CD4-positive, alpha-beta T cell treated with Interleukin-15 for 4 hours (primary cell): ENCODE results near the gene DENND2D.

ENCODE experiments used
- DNase-seq: peaks from one replicate; pipeline ENCODE4 v3.0.0-alpha.2; 2020; ENCODE audit warnings: low spot score

DENND2D gene

DNA sequence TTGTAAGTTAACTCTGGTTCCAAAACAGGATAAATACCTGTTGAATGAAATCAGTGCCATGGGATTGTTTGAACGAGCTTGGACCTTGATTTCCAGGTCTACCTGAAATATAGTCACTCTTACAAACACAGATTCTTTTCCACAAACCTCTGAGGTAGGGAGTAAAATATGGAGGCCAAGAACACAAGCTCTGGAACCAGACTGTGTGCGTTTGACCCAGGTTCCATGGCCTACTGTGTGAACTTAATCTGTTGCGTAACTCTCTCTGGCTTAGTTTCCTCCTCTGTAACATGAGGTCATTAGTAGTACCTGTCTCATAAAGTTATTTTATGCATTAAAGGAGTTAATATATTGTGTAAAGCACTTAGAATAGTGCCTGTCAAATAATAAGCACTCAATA is 25.1 kb downstream of the DENND2D start:
- DNase-seq = no peak

DNA sequence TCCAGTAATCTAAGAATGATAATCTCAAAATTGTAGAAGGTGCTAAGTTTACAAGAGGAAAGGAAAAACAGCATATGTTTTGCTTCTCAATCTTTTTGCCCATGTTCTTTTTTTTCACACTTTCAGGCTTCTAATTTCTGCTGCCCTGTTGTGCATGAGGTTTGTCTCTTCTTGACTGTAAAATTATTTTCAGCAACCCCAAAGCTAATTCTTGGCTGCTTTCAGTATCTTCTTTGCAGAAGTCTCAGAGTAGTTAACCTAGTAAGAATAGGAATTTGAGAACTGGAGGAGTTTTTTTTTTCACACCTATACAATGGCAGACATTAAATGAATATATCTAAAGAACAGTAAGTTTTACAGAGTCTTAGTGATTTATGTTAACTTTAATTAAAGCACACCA is 26.4 kb downstream of the DENND2D start:
- no peak for DNase-seq

DNA sequence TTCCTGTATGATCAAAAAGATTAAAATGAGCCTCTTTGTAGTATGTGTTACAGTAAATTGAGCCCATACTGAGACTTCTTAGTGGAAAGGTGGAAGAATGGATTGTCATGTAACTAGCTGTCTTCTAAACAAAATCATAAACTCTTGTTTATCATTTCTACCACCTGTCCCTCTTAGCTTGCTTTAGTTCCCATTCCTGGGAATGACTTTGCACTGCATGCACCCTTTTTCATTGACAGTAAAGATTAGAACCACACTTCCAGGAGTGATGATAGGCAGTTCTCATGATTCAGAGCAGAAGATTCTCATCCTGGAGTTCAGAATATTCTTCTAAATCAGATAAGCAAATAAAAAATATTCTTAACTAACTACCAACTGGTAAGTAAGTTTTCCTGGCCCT is 28.0 kb downstream of the DENND2D start:
- no peak for DNase-seq

DNA sequence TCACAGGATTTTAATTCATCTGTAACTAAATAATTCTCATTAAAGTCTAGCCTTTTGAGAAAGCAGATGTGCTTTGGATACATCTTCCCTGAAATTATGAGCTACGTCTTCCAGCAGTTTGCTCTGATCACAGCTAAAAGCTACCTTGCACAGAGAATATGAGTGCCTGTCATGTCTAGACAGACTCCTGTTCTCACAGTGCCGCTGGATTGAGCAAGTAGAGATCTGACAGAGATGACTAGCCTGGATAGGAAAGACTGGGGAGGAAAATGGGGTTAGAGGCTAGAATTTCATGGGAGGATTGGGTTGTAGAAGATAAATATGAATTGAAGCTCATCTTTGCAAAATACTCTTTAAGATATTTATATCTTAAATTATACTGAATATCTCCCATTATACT is 36.3 kb downstream of the DENND2D start:
- DNase-seq = no peak

DNA sequence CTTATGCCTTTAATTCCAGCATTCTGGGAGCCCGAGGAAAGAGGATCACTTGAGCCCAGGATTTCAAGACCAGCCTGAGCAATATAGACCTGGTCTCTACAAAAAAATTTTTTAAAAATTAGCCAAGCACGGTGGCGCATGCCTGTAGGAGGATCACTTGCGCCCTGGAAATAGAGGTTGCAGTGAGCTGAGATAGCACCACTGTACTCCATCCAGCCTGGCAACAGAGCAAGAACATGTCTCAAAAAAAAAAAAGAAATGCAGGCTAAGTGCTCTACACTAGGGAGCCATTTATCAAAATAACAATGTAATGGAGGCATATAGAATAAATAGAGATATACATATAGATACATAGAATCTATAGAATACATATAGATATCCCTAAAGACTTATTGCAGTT is 37.1 kb downstream of the DENND2D start:
- DNase-seq = no peak

DNA sequence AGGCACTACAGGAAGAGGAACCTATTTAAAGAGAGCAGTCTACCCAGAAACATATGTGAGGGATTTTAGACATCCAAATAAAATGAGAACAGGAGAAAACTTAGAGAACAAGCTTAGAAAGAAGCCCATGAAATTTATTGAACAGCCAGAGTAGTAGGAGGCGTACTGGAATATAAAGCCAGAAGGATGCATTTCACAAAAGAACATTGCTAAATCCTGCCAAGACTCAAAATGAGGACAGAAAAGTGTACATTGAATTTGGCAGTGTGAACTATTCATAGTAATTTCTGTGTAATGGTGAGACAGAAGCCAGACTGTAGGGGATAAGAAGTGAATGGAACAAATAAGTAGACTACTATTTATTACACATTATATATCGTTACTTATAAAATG is 38.0 kb downstream of the DENND2D start:
- no peak for DNase-seq

DNA sequence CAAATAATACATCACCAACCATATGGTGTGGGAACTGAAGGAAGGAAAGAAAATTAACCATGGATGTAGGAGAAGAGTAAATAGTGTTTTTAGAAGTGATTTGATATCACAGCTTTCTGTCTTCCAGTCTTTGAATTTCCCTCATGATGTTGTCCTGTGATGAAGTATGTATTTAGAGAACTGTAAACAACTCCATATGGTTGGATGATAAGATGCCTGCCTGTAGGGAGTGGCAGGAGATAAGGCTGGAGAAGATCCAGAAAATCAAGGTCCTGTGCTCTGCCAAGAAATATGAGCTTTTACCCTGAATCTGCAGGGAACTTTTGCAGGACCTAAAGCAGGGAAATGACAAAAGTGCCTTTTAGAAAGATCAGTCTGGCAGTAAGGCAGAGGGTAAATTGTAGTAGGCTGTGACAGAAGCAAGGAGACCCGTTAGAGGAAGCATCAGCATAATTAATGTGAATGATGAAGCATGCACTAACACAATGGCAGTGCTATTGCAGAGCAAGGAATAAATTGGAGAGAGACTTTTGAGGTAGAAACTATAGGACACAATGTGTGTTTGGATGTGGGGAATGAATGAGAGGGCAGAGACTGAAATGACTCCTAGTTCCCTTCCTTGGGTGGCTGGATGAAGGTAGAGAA is 38.5 kb downstream of the DENND2D start:
- DNase-seq = no peak

DNA sequence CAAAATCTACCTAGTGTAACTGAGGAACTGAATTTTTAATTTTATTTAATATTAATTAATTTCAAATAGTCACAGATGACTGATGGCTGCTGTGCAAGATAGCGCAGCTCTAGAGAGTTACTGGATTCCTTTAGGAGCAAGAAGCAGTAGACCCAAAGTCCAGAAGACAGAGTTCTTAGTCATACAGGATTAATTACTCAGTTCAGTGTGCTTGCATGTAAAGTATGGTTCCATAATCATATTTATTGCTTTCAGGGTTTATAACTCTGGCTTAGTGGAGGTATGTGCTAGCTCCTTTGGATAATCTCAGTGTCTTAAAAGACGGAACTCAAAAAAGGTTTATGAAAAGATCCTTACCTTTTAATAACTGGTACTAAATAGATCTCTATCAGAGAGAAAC is 43.0 kb downstream of the DENND2D start:
- DNase-seq = no peak

DNA sequence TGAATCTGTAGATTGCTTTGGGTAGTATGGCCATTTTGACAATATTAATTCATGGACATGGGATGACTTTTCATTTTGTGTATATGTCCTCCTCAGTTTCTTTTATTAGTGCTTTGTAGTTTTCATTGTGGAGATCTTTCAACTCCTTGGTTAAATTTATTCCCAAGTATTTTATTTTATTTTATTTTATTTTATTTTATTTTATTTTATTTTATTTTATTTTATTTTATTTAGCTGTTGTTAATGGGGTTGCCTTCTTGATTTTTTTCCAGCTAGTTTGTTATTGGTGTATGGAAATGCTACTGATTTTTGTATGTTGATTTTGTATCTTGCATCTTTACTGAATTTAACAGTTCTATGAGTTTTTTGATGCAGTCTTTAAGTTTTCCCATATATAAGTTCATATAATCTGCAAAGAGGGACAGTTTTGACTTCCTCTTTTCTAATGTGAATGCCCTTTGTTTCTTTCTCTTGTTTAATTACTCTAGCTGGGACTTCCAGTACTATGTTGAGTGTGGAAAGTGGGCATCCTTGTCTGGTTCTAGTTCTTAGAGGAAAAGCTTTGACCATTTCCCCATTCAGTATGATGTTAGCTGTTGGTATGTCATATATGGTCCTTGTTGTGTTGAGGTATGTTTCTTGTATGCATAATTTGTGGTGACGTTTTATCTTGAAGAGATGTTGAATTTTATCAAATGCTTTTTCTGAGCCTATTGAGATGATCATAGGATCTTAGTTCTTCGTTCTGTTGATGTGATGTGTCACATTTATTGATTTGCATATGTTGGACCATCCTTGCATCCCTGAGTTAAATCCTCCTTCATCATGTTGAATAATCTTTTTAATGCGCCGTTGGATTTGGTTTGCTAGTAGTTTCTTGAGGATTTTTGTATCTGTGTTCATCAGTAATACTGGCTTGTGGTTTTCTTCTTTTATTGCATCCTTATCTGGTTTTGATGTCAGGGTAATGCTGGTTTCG is 46.1 kb downstream of the DENND2D start:
- no peak for DNase-seq

DNA sequence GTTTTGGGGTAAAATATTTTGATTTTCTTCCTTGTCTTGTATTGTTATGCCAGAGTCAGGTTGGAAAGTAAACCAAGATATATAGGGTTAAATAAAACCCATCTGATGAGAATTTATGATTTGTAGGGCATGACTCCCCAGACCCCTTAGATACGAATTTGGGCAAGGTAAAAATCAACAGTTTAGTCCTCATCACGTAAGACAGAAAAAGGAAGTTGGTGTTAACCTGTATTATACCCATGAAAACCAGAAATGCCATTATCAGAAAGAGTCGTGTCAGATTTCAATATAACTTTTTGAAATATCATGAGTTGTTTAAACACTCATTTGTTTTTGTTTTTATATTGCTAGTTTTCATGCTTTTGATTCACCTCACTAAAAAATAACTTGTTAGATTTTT is 48.6 kb downstream of the DENND2D start:
- DNase-seq = no peak

DNA sequence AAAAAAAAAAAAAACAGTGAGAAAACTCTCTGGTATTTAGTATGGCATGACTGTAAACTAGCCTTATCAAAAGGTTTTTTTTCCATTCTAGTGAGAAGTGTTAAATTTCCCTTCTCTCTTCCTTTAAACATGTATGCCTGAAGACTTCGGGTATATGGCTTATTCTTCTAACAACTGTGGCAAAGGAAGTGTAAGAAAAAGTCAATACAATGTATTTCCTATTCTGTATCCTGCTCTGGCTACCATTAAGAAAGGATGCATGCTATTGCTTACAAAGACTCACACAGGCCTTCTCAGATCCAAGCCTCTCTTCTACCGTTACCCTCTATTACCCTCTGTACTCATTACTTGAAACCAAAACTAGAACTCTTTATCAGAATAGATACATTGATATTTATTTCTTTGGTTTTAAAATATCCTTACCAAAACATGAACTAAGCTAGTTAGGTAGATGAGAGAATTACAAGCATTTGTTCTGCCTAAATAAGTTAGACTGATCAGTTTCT is 52.0 kb downstream of the DENND2D start:
- DNase-seq = no peak

DNA sequence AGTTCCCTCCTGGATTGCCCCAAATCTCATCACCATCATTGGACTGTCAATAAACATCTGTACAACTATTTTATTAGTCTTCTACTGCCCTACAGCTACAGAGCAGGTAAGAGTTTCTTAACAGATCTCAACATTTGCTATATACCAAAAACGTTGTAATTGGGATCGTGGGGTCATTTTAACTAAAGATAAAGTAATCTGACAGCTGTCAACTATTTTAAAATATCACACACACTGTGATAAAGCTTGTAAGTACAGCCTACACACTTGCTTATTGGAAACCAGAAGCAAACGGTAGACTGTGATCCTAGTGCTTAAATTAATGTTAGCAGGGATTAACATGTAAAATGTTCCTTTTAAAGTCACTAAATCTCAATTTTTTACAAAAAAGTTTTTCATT is 52.5 kb downstream of the DENND2D start:
- DNase-seq = no peak

DNA sequence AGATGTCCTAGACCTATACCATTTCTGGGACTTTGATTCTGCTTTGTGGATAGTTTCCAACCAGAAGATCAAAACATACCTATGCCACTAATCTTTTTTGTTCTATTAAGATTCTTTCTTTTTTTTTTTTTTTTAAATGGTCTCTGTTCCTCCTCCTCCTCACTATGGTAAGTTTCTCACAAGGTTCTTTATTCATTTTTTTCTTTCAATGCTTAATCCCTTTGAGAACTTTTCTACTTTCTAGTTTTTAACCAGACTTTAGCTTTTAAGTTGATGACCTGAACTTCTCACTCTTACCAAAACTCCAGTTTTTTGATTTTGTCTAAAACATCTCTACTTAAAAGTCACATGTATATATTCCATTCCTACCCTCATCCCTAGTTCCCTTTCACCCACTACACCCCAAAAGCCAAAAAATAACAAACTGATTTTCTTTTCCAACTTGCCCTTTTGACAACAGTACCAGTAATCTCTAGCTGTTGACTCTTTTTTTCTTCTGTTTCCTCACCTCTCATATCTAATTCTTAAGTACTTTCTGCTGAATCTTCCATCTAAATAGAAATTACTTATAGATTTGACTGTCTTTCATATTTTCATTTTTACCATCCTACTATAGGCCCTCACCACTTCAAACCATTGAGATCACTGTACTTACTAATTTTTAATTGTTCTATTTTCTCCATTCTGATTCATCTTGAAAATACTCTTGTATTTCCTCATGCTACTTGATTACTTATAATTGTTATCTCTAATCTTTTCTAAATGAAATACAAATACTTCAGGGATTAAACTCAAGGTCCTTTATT is 54.3 kb downstream of the DENND2D start:
- DNase-seq = no peak

DNA sequence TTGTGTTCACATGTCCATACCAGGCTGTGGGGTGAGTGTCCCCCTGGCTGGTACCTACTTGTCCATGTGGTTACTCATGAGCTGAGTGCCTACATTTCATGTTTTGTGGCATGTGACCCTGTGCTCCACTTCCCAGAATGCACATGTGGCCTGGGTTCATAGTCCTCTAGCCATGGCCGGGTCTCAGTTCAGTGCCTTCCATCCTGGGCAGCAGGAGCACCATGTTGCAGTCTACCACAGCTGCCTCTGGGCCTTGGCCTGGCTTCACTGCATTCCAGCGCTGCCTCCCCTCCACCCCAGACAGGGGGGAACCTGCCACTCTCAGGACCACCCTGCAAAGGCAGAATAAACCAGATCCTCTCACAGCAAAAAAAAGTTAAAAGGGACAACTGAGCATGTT is 54.9 kb downstream of the DENND2D start:
- no peak for DNase-seq

DNA sequence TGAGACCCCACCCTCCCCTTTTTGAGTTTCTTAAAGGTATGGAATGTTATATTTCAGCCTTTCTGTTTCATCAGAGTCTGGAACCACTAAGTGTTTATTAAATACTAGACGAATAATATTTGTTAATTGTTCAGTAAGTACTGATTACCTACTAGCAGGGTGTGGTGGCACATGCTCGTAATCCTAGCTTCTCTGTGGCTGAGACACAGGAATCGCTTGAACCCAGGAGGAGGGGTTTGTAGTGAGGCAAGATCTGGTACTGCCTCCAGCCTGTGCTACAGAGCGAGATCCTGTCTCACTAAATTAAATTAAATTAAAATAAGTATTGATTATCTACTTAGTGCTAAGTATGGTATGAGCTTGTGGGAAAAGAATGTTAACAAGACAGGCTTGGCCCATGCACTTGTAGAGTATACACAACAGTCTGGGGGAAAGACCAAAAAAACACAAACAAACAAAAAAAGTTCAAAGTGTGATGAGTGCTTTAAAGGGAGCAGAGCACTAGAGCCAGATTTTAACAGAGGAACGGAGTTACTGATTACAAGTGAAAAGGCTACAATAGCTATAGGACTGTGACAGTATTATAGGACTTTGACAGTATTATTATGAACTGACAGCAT is 58.0 kb downstream of the DENND2D start:
- DNase-seq = no peak

DNA sequence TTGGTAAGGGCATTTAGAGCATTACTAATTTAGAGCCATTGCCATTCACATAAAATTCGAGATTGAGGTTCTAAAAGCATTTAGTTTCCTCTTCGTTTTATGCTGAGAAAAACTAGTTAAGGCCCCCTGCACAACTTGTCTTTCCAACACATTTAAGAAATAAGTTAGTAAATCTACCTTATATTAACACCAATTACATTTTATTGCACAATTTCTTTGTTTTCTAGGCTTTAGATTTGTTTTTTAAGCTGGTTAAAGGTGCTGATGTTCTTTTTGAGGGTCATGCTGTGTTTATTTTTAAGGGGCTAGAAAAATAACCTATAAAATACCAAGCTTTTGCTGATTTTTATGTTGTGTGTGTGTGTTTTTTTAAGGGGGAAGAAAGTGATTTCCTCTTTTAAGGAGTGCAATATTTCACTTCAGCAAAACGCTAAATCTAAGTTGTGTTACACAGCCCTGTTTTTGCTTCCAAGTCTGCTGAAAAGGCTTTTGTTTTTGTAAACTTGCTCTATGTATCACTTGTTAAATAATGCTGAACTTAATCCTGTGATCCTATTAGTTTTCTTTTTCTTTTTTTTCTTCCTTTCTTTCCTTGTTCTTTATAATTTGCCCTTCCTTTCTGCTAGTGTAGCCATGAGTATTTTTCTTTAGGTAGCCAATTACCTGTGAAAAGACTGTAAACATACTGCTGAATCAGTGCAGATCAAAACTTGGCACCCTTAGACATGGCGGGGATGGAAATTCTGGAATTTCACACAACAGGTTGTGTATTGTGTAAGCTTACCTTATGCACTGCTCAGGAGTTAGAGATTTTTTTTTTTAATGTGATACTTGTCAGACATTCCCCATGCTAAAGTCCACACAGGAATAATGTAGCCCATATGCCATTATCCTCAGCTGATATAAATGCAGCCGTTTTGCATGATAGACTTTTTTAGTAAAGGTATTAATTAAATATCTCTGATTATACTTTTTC is 58.9 kb downstream of the DENND2D start:
- DNase-seq = no peak

DNA sequence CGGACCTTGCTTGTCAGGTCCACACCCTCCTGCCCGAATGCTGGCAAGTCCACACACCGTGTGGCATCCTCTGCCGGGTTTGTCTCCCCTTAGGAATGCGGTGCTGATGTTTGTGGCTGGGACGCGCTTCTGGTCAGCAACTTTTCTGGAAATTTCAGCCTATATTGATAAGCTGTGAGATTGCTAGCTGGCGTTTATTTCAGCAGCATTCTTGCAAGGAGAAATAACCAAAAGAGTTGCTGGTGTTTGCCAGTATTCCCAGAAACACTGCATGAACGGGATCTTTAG is 59.8 kb downstream of the DENND2D start:
- no peak for DNase-seq

DNA sequence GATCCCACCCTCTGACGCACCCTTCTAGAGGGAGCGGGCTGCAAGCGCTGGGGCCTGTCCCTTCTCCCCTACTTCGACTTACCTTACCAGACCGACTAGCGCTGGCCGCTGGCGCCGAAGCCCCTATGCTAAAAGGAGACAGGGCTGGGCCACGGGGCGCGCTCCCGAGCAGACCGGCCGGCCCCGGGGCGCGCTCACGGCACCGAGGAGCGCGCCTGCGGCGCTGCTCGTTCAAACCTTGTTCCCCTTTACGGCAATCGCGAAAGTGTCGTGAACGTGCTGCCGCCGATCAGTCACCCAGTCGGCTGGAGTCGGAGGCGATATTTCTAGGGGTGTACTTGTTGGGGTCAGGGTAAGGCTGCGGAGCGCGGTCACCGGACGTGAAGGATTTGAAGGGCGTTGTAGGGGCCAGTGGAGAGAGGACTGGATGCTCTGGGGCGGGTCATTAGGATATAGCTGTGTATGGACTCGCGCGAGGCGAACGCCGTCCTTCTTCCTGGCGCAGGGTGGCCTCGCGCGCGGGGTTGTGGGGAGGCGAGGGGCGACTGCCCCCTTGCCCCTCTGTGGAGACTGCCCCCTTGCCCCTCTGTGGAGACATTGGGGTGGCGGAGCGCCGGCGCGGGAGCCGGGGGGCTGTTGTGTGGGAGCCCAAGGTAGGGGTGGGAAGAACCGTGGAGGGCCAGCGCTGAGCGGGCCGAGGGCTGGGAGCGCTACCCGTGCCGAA is 60.3 kb downstream of the DENND2D start, which contains the start of the genes CEPT1 and DRAM2:
CEPT1 (plus strand) TSS at position 268 of the 724 bp plus-strand sequence. CDS start 7,492 bp downstream, outside the sequence.
DRAM2 (minus strand) TSS at position 138 of the 724 bp plus-strand sequence. CDS start 8,539 bp downstream, outside the sequence.
- peak; percentile 93 for DNase-seq

DNA sequence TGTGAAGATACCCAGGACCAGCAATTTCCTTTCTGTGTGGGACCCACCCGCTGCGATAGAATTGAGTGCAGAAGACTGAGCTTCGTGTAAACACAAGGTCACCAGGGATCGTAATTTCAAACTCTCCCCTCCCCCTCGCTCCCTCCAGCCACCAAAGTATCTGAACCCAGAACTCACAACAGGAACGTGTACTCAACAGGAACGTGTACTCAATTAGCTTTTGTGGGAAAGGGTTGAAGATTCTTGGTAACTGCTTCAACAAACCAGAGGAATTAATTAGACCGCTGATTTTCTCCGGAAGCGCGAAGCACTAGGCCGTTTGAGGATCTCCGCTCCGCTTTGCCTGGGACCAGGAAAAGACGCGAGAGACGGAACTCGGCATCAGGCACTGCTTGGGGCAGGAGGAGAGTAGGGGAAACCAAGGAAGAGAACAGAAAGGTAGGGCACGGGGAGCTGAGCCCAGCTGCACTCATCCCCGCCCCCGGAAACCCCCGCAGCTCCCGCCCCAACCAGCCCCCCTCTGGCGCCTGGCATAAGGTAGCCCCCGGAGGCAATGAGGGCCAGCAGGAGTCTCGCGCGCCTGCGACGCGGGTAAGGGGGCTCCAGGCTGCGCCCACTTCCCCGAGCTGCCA is 61.0 kb downstream of the DENND2D start:
- peak; percentile 18 for DNase-seq
